ACHN (cell line): ENCODE measurements around the gene RAB3IP.
"Not testable (repeated sequence)": the region's sequence is repeated elsewhere in the genome, so short reads cannot be mapped to it uniquely, and the experiment has no call there.

Experiments
- DNase-seq: peaks from one replicate; pipeline ENCODE4 v3.0.0-alpha.2; 2015
- in situ Hi-C: cut with HindIII; loops from 2 replicates; pipeline ENCODE4 v1.10.0; 2017; ENCODE audit warnings: low sequenced_read_pairs, low pct_ligation_motif_present, low pct_unique_long_range_greater_than_20kb

The RAB3IP gene

DNA sequence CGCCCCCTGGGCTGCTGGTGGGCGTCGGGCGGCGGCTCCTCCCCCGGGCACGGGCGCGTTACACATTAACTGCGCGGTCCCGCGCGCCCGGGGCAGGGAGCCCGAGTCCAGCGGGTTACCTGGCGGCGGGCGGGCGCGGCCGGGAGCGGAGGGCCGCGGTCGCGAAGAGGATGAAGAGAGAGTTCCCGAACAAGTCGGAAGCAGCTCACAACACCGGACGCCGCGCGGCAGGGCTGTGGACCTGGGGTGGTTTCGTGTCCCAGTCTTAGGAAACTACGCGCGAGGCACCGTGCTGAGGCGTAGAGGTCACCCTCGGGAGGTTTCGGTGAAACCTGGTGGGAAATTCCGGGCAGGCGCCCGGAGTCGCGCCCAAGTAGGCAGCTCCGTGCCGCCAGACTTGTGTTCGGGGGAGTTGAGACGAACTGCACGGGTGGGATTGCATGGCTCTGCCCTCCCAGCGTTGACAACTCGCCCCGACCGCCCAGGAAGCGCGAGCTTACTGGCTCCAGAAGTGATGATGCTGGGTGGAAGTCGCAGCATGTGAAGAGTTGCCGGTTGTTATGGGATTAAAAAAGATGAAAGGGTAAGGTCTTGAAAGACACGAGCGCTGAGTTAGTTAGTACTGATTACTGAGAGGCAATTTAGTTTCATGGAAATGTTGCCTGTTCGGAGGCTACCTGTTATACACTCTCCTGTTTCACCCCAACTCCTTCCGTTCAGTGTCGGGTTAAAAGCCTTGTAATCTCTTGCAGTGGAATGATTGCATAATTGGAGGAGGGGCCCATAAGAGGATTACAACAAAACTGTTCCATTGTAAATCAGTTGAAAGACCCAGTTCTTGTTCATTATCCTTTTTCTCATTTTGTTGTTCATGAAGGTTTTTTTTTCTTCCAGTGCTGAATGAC, 879 bp downstream of the RAB3IP start:
- DNase-seq: peak; percentile 77
- in situ Hi-C loops: no loop called here

DNA sequence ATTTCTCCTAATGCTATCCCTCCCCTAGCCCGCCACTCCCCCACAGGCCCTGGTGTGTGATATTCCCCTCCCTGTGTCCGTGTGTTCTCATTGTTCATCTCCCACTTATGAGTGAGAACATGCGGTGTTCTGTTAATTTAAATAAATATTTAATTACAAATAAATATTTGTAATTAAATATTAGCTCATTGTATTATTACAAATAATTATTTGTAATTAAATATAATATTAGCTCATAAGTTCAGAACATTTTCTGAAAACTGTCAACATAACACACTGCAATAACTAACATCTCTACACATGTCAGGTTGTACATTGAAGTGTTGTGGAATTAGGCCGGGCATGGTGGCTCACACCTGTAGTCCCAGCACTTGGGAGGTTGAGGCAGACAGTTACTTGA, 5.4 kb downstream of the RAB3IP start:
- in situ Hi-C loops: no loop called here

DNA sequence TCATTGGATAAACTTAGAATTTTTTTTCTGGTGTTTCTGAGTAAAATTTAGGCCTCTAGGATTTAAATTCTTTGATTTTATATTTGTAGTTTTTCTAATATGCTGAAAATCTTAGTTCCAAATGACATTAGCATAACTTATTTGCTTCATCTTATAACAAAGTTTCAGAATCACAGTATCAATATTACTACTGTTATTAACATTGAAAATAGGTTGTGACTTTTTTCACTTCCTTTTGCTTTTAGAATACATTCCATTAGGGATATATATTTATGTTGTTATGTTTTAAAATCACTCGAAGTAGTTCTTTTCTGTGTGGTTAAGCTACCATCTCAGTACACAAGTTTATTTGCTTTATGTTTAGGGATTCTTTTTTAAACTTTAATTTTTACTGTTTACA, 12.8 kb downstream of the RAB3IP start:
- in situ Hi-C loops: no loop called here
- DNase-seq: no peak

More for the DNA sequence above, 5.4 kb downstream of the RAB3IP start:
- DNase-seq: no peak

DNA sequence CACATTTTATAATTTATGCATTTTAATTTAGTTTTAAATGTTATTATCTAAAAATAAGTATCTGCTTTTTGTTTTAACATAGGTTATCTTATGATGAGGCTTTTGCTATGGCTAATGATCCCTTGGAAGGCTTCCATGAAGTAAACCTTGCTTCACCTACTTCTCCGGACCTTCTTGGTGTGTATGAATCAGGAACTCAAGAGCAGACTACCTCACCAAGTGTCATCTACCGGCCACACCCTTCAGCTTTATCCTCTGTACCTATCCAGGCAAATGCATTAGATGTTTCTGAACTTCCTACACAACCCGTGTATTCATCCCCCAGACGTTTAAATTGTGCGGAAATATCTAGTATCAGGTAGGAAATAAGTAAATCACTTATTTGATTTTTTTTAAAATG, 16.6 kb downstream of the RAB3IP start:
- in situ Hi-C loops: no loop called here
- no peak for DNase-seq

DNA sequence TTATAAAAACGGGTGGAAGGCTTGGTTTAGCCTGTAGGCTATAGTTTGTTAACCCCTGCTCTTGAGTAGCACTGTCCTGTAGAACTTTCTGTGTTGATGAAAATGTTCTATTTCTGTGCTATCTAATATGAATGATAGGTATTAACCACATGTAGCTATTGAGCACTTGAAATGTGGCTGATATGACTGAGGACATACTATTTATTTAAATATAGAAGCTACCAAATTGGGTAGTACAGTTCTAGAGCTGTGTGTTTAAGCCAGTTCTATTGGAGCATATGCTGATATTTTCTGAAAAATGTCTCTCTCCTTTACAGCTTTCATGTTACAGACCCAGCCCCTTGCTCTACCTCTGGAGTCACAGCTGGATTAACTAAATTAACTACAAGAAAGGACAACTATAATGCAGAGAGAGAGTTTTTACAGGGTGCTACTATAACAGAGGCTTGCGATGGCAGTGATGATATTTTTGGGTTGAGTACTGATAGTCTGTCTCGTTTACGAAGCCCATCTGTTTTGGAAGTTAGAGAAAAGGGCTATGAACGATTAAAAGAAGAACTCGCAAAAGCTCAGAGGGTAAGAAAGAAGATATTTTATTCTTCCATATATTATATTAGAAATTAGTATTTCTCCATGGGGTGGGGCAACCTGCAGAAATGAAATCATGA, 17.6 kb downstream of the RAB3IP start:
- no peak for DNase-seq
- in situ Hi-C loops: no loop called here

DNA sequence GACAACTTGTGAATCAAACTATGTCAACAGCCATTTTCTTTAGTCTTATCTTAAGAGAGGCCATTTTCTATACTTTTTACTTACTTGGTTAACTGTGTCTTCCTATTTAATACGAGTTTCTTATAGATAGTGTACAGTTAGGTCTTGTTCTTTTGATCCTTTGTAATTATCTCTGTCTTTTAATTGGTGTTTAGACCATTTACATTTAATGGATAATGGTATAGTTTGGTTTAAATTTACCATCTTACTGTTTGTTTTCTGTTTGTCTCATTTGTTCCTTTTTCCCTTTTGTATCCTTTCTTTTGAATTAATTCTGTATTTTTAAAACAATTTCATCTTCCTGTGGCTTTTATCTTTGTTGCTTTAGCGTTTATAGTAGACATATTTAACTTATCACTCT, 19.4 kb downstream of the RAB3IP start:
- no peak for DNase-seq
- in situ Hi-C loops: no loop called here

DNA sequence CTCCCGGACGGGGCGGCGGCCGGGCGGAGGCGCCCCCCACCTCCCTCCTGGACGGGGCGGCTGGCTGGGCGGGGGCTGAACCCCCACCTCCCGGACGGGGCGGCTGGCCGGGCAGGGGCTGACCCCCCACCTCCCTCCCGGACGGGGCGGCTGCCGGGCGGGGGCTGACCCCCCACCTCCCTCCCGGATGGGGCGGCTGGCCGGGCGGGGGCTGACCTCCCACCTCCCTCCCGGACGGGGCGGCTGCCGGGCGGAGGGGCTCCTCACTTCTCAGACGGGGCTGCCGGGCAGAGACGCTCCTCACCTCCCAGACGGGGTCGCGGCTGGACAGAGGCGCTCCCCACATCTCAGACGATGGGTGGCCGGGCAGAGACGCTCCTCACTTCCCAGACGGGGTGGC, 20.9 kb downstream of the RAB3IP start:
- DNase-seq, in situ Hi-C loops: not testable (repeated sequence)

DNA sequence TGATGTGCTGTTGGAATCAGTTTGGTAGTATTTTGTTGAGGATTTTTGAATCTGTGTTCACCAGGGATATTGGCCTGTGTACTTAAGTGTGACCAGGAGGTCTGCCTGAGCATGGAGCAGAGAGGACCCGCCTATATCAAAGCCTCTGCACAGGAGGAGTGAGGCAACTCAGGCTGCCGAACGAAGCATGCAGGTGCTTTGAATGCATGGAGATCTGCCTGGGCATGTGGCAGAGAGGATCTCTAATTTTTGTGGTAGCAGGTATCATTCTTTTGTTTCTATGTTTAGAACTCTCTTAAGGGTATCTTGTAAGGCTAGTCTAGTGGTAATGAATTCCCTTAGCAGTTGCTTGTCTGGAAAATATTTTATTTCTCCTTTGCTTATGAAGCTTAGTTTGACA, 26.9 kb downstream of the RAB3IP start:
- DNase-seq: no peak

DNA sequence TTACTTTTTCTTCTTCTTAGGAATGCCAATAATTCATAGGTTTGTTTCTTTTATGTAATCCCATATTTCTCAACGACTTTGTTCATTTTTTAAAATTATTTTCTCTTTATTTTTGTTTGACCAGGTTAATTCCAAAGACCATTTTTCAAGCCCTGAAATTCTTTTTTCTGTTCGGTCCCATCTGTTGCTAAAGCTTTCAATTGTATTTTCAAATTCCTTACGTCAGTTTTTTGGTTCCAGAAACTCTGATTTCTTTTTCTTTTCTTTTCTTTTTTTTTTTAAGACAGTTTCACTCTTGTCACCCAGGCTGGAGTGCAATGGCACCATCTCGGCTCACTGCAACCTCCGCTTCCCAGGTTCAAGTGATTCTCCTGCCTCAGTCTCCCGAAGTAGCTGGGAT, 27.6 kb downstream of the RAB3IP start:
- in situ Hi-C loops: no loop called here
- DNase-seq: no peak

More for the DNA sequence above, 26.9 kb downstream of the RAB3IP start:
- in situ Hi-C loops: no loop called here

DNA sequence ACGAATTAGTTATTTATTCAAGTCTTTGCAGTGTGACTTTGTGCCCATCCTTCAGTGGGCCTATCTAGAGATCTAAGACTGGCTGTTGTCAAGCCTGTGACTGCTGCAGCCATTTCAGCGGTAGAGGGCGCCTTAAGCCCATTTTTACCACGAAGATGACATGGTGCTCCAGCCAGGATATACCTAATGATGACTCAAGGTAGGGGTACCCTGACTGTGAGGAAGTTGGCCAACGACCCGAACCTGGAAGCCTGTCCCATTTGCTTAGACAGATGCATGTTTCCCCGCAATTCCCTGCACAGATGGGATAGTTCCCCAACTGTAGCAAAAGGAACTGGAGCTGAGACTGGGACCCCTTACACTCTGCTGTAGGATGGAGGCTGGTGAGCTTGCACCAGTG, 41.3 kb downstream of the RAB3IP start:
- DNase-seq: peak; percentile 52
- in situ Hi-C loops: no loop called here

DNA sequence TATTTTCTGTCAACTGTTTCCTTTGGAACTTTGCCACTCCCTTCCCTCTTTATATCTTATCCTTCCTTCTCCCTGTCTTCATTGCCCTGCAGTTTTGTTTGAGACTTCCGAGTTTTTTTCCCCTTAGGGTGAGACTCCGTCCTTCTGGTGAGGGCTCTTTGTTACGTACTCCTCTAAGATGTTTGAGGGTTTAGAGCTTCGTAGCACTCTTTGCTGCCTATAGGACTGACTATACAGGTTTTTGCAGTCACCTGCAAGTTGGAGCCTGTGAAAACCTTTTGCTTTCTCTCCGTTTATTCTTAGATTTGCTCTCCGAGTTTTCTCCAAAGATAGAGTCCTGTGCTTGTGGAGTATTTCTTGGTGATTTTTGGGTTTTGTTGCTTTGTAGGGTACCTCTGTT, 44.7 kb downstream of the RAB3IP start:
- DNase-seq: no peak
- in situ Hi-C loops: no loop called here

DNA sequence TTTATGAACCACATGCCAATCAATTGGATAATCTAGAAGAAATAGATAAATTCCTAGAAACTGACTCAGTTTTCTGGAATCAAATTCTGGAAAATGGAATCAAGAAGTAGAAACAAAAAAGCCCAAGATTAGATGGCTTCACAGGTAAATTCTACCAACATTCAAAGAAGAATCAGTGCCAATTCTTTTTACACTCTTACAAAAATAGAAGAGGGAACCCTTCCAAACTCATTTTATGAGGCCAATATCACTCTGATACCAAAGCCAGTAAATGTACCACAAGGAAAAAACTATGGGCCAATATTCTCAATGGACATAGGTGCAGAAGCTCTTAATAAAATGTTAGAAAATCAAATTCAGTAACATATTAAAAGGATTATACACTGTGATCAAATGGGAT, 50.7 kb downstream of the RAB3IP start:
- in situ Hi-C loops: no loop called here
- no peak for DNase-seq

DNA sequence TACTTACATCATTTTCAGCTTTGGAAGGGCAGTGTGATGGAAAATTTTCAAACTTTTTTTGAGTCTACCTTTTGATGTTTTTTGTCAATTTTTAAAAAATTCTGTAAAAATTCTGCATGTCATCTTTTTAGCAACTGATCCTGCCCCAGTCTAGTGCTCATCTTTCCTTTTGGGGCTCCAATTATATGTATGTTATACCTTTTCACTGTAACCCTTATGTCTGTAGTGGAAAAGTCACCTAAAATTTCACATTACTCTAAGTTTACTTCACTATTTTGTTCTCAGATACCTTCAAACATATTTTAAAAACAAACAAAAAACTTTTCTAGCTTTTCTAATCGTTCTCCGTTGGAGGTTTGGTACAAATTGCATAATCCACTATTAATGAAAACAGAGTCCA, 53.9 kb downstream of the RAB3IP start:
- peak; percentile 11 for DNase-seq

DNA sequence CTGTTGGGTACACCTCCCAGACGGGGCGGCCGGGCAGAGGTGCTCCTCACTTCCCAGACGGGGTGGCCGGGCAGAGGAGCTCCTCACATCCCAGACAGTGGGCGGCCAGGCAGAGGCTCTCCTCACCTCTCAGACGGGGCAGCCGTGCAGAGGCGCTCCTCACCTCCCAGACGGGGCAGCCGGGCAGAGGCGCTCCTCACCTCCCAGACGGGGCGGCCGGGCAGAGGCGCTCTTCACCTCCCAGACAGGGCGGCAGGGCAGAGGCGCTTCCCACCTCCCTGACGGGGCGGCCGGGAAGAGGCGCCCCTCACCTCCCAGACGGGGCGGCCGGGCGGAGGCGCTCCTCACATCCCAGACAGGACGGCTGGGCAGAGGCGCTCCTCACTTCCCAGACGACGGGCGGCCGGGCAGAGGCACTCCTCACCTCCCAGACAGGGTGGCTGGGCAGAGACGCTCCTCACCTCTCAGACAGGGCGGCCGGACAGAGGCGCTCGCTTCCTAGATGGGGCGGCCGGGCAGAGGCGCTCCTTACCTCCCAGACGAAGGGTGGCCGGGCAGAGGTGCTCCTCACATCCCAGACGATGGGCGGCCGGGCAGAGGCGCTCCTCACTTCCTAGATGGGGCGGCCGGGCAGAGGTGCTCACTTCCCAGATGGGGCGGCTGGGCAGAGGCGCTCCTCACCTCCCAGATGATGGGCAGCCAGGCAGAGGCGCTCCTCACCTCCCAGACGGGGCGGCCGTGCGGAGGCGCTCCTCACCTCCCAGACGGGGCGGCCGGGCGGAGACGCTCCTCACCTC, 68.6 kb downstream of the RAB3IP start:
- in situ Hi-C loops: not testable (repeated sequence)

More for the DNA sequence above, 53.9 kb downstream of the RAB3IP start:
- in situ Hi-C loops: no loop called here

DNA sequence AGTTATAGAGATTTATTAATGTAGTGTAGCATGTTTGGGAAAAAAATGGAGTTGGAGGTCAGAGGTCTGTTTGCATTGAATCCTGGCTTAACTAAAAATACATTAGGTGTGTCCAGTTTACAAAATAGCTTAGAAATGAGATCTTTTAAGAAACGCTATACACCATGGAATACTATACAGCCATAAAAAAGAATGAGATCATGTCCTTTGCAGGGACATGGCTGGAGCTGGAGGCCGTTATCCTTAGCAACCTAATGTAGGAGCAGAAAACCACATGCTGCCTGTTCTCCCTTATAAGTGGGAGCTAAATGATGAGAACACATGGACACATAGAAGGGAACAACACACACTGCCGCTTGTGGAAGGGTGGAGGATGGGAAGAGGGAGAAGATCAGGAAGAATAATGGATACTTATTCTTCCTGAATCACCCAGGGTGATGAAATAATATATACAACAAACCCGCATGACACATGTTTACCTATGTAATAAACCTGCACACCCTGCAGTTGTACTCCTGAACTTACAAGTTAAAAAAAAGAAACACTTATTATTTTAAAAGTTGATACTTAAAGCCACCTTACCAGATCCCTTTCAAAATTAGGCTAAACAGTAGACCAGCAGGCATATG, 72.3 kb downstream of the RAB3IP start:
- in situ Hi-C loops: no loop called here
- DNase-seq: no peak

More for the DNA sequence above, 68.6 kb downstream of the RAB3IP start:
- DNase-seq: not testable (repeated sequence)

DNA sequence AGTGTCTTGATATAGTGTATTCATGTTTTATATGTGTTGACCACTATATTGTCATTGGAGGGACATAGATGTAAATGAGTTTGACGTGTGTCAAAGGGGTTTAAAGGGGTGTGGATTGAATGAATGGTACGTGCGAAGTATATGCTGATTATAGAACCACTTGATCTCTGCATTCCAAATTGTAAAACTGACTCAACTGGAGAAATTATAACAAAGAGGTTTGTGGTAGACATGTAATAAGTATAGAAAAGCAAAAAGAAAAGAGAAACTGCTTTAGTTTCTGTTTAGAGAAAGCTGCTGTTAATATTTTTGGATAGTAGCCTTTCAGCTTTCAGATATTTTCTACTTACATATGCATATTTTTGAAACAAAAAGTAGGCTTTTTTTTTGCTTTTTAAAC, 77.4 kb downstream of the RAB3IP start:
- DNase-seq: no peak
- in situ Hi-C loops: no loop called here

DNA sequence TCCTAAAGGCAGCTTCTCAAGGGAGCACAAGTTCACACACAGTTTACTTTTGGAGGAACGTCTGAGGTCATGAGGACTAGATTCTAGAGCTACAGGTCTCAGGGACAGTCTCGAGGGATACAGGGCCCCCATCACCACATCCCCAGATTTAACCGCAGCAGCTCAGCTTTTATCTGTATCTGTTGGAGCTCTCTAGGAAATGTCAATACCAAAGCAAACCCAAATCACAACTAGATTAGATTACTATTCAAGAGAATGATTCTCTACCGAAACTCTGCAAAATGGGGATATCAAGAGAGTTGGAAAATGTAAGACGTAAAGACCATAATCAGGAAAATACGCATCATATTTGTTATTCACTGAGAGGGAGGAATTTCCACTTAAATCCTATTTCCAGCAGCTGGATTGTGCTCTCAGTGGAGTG, 82.4 kb downstream of the RAB3IP start:
- no peak for DNase-seq
- in situ Hi-C loops: no loop called here

DNA sequence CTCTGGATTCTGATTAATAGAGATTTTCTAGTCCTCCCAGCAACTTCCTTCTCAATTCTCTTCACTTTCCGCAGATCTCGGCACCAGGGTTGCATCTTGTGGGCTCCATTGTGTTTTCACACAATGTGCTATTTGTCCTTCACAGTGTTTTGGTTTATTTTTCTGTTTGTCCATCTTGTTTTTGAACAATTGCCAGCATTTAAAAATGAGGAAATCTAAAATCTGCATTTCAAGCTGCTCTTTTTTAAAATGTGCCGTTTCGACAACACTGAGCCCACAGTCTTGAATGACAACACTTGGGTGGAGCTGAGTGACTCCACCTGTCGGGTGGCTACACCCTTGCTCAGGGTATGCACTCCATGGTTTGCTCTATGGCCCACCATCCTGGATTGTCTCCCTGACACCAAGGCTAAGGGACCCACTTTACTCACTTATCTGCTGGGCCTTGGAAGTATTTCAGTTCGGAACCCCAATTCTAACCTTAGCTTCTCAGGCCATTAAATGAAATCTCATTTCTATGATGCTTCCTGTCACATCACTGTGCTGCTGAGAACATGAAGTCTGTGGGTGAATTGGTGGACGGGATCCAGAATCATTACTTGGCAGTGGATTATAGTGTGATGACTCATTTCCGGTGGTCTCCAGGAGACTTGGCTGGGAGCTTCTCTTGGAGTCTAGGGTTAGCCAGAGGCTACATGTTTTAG, 82.9 kb downstream of the RAB3IP start:
- peak; percentile 87 for DNase-seq
- in situ Hi-C loops: no loop called here
